Stimulated activated CD4-positive, alpha-beta T cell treated with anti-CD3 and anti-CD28 coated beads, TNF-alpha, amount 100 ng/mL, for 1 hour (primary cell): ENCODE data around the gene SRP54.
"Not testable (repeated sequence)": the region's sequence is repeated elsewhere in the genome, so short reads cannot be mapped to it uniquely, and the experiment has no call there.

Experiments used
- DNase-seq, 3 donors: peaks; one replicate each; pipeline ENCODE4 v3.0.0-alpha.2; 2020; ENCODE audit warnings: low read depth in 3 of 3, low spot score in 1 of 3

The SRP54 gene

DNA sequence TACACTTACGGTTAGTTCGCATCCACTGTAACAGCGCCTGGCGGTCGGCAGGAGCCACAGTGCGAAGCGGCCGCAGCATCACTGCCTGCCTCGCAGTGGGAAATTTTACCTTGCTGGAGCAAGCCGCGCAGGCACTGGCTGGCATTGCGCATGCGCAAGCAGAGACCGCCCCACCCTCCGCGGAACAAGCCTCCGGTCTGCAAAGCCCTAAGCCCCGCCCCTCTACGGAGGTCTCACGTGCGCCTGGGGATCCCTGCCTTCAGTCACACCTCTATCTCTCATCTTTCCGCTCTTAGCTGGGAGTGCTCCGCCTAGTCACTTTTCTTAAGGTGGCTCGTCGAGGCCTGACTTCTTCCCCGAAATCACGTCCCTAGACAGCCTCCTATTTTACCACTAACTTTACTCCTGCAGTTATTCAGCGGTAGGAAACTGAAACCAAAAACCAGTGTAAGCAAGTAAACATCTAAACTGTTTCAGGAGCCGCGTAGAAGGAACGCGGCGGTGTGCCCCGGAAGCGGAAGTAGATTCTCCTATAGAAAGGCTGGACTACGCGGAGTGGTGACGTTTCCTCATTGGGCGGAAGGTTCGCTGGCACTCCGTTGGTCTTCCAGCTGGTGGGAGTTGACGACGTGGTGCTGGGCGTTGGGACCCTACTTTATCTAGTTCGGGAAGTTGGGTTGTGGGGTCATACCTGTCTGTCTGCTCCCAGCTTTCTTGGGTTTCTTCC, at the start of gene SRP54:
SRP54 (plus strand) TSS at position 572 of the 727 bp plus-strand sequence. CDS start 13,718 bp downstream, outside the sequence.
- DNase-seq: peak; percentile 96 to 100 (median 99)

DNA sequence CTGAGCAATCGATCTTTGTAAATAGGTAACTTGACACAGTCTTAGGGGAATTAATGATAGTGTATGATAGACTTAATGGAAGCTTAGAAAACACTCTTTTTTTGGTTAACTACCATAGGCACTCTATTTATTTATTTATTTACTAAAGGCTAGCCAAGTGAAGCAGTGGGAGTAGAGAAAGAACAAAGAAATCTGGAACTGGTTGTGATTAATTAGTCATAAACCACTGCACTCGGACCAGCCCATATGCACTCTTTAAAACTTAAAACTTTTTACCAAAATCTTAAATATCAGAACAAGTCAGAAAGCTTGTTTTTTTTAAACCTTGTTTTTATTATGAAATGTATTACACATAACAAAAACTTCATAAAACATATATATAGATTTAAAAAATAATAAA, 49.5 kb upstream of the SRP54 start:
- no peak for DNase-seq

DNA sequence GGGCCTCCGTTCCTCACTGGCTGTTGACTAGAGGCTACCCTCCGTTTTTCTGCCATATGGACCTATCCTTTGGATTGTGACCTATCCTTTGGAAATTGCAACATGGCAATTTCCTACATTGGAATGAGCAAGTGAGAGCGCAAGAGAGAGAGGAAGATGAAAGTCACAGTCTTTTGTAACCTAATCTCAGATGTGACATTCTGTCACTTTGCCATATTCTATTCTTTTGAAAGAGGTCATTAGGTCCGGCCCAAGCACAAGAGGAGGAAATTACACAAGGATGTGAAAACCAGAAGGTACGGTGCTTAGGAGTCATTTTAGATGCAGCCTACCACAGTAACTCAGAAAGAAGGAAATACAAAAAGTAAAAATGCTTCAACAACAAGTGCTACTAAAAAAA, 47.3 kb upstream of the SRP54 start:
- DNase-seq: no peak

DNA sequence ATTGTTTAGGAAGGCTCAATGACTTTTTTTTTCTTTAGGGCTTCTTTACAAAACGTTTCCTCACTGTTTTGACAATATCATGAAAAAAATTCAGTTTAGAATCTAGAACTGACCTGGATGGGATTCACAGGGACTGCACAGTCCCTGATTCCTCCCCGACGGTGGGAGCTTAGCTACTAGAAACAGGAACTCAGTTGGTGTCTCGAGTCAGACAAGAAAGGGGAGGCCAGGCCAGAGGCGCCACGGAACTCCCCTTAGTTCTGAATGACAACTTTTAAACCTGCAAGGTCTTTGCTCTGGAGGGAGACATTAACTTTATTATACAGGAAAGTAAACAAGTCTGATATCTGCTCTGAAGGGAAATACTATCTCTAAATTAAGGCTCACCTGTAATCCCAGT, 45.4 kb upstream of the SRP54 start:
- DNase-seq: no peak

DNA sequence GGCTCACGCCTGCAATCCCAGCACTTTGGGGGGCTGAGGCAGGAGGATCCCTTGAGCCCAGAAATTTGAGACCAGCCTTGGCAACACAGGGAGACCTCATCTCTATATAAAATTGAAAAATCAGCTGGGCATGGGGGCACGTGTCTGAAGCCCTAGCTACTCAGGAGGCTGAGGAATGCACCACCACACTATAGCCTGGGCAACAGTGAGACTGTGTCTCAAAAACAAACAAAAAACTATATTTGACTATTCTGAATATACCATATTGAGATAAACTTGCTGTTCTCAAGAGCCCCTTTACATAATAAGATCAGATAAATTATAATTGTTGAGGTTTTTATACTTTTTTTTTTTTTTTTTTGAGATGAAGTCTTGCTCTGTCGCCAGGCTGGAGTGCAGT, 44.9 kb upstream of the SRP54 start:
- no peak for DNase-seq

DNA sequence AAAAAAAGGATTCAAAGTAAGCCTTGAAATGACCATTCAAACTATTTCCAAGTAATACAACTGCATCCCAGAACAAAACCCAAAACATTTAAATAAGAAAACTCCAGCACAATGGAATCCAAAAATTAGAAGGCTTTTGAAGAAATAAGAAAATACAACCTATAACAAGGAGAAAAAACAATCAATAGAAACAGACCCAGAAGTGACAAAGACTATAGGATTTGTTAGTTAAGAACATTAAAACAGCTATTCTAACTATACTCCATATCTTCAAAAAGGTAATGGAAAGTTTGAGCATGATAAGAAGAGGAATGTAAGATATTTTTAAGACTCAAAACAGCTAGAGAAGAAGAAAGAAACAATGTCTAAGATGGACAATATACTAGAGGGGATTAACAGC, 39.3 kb upstream of the SRP54 start:
- no peak for DNase-seq

DNA sequence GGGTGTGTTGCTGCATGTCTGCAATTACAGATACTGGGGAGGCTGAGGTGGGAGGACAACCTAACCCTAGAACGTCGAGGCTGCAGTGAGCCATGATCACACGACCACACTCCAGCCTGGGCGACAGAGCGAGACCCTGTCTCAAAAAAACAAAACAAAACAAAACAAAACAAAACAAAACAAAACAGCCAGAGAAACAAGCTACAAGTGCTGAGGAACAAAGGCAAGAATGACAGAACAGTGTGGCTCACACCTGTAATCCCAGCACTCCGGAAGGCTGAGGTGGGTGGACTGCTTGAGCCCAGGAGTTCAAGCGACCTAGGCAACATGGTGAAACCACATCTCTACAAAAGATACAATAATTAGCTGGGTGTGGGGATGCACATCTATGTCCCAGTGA, 38.0 kb upstream of the SRP54 start:
- DNase-seq: no peak

DNA sequence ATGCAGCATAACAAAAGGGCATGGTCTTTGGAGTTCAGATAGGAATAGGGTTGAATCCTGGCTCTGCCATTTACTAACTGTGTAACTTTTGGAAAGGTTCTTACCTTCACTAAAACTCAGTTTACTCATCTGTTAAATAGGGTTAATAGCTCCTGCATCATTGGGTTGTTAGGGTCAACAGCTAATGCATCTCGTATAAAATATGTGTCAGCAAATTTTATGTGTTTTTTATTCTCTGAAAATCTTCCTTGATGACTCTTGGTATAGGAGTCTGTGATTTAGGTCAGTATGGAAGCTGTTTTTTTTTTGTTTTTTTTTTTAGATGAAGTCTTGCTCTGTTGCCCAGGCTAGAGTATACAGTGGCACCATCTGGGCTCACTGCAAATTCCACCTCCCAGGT, 36.1 kb upstream of the SRP54 start:
- DNase-seq: no peak

DNA sequence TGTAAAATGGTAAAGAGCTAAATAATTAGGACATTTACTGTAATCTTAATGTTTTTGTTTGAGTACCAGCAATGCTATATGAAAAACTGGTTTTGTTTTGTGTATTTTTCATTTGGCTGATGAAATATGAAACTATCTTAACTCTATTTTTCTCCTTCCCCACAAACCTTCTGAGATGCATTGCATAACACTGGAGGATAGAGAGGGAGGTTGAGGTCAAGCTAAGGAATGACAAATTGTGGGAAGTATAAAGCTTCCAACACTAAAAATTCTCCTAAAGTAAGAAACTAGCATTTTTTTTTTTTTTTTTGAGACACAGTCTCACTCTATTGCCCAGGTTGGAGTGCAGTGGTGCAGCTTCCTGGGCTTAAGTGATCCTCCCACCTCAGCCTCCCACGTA, 31.5 kb upstream of the SRP54 start:
- DNase-seq: no peak

DNA sequence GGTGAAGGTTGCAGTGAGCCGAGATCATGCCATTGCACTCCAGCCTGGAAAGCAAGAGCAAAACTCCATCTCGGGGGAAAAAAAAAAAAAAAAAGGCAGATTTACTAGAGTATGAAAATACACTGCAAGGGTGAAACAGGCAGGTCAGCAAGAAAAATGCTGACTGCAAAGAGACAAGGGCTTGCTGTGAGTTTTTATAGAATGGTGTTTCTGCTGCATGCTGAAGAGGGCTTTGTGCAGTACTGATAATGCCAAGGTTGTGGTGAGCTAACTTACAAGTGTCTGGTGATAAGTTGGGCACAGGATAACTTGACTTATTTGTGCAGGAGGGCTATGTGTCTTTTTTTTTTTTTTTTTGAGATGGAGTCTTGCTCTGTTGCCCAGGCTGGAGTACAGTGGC, 25.9 kb upstream of the SRP54 start:
- DNase-seq: no peak

DNA sequence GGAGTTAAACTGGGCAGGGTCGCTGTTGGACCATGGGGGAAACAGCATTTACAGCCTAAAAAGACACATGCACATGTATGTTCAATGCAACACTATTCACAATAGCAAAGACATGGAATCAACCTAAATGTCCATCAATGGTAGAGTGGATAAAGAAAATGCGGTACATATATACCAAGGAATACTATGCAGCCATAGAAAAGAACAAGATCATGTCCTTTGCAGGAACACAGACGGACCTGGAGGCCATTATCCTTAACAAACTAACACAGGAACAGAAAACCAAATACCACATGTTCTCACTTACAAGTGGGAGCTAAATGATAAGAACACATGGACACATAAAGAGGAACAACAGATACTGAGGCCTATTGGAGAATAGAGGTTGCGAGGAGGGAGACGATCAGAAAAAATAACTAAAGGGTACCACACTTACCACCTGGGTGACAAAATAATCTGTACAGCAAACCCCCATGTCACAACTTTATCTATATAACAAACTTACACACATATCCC, 25.0 kb upstream of the SRP54 start:
- no peak for DNase-seq

DNA sequence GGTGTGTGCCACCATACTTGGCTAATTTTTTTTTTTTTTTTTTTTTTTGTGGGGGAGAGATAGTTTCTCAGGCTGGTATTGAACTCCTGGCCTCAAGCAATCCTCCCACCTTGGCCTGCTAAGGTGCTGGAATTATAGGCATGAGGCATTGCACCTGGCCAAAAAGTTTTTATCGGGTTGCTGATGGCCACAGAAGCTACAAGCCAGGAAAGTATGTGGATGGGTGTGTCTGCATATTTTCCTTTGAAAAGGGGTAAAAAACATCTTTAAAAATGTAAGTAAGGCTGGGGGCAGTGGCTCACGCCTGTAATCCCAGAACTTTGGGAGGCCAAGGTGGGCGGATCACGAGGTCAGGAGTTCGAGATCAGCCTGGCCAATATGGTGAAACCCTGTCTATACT, 20.7 kb upstream of the SRP54 start:
- DNase-seq: not testable (repeated sequence)

DNA sequence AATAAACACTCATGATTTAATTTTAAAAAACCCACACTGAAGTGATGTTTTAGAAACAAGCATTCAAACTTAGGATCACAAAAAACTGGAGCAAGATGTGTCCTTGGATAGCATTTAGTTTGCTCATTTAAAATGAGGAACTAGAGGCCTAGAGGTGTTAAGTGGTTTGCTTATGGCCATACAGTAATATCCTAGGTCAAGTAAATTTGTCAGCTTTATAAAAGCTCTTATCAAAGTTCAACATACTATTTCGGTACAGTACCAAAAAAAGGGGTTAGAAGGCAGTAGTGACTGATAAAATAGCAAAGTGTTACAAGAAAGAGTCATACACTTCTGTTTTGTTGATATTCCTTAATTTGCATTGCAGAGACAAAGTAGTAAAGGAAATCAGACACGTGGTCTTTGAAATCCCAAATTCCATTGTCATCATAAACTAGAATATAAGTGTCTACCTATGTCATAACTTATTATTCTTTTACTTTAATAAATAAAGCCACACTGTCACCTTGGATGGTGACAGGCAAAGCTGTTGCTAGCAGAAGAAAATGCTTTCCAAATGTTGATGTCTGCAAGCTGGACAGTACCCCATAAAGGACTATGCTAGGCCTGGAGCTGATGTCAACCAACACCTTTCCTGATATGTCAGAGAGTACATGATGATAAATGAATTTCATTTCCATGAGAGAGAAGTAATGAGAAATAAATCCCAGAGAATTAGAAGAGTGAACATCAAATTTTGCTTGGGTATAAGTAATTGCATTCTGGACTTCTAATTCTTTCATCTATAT, 17.6 kb upstream of the SRP54 start:
- DNase-seq: no peak

DNA sequence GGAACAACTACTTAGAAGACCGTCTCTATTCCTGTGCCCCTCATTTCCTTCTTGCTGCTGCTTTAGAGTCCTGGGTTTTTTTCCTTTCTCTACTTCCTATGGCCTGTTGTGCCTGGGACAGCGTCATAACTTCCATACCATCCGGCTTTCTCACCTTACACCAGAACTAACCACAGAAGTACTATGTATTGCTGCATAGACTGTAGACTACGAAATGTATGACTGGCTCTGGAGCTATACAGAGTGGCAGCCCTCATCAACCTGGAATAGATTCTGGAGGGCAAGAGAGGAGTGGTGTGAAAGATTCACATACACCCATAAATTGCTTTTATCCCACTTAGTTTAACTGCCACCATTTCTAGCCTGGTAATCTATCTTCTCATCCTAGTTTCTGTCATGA, 16.9 kb upstream of the SRP54 start:
- DNase-seq: no peak

DNA sequence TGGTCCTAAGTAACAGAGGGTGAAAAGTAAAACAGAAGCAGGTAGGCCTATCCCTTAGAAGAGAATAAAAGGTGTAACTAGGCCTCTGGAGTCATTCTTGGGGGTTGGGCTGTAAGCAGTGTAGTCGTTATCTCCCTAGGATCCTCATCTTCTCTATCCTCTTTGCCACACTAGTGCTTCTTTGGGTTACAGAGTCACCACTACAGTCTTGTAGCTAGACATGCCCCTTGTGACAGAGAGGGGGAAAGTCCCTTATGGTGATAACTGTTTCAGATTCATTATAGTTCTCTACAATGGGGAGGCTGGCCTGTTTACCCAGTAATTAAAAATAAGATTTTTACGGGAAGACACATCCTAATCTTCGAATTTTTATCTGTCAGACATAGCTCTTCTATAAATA, 16.4 kb upstream of the SRP54 start:
- no peak for DNase-seq

DNA sequence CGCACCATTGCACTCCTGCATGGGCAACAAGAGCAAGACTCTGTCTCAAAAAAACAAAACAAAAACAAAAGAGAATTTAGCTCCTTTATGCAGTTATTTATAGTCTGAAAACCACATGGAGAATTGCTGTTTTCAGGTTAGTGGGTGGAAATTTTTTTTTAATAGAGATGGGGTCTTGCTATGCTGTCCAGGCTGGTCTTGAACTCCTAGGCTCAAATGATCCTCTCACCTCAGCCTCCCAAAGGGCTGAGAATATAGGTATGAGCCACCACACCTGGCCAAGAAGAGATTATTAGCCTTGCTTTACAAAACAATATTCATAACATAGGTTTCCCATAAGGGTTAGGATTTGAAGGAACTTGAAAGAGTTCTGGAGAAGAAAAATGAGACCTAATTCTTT, 12.1 kb upstream of the SRP54 start:
- DNase-seq: no peak

DNA sequence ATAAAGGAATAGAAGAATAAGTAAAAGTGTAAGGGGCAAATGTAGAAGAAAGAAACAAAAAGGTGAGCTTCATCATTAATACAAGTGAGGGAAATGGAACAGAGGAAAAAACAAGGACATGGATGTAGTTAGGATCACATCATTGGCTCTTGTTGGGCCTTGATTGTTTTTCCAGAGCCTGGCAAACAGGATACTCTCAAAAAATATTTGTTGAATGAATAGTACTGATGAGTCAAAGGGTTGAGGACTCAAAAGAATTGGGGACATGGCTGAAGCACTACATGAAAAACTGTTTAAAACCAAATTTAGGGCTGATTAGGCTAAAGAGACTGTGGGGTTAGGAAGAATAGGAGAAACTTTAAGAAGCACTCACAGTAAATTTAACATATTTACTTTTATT, 11.4 kb upstream of the SRP54 start:
- DNase-seq: no peak

DNA sequence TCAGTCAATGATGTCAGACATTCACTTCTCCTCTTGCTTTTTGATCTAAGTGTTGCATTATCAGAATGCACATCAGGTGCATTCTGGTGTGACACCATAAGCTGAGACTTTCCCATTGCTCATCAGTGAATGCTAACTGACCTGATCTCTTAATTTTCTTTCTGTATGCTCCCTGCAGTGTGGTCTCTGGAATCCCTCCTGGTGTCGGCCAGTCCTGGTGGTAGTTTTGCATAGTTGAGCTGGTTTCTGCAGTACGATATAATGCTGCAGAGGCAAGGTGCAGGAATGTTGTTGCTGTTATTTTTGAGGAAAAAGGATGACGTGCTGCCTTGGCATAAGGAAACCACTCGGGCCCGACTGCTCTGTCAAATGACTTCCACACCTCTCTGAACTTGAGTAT, 11.0 kb upstream of the SRP54 start:
- no peak for DNase-seq

DNA sequence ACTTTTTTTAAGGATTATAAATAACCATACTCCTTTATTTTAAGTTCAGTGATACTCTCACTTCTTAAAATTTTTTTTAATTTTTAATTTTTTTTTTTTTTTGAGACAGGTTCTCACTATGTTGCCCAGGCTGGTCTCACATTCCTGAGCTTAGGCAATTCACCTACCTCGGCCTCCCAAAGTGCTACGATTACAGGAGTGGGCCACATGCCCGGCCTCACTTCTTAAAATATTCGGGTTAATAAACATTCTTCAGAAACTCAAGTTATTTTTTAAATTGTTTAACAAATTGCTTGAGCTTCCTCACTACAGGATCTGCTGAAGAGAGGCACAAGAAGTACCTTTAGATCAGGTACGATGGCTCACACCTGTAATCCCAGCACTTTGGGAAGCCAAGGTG, 4.3 kb upstream of the SRP54 start:
- no peak for DNase-seq

DNA sequence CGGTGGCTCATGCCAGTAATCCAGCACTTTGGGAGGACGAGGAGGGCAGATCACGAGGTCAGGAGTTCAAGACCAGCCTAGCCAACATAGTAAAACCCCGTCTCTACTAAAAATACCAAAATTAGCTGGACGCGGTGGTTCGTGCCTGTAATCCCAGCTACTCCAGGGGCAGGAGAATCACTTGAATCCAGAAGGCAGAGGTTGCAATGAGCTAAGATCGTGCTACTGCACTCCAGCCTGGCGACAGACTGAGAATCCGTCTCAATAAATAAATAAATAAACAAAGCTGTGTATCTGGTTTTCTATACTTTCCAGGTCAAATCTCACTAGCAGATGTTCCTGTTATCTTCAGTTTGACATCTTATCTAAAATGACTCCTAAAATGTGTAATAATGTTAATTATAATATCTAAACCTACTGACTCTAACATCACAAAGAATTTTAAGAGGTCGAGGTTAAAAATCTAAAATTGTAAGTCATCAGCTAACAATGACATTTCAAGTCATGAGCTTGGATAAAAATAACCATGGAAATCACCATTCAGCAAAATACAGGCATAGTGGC, 2.4 kb upstream of the SRP54 start:
- no peak for DNase-seq

DNA sequence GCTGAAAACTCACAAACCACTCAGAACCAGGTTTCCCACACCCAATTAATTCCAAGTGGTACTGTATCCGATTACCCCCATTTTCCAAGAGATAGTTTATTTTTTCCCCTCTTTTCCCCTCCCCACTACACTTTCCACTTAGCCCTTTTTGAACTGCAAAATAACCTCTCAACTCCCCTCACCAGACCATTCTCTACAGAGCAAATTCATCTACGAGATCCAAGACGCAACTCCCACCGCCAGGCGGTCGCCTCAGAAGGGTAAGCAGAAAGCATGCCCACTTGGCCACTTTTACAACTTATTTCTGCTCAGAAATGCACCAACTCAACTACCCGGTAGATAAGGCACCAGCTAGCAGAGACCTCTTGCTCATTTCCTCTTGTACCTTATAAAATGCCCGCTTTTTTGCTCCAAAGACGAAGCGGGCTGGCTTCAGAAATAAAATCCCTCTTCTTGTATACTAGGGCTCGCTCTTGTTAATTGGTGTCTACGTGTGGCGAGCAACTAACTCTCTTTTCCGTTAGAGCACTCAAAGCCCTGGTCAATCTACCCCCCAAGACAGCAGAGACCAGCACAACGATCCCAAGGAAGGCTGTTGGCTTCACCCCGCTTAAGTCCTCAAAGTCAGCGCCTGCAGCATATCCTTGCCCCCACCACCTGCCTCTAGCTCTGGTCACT, 910 bp upstream of the SRP54 start:
- no peak for DNase-seq
